GM21786 (cell line): ENCODE results near the gene SLC39A11.
"Not testable (repeated sequence)": the region's sequence is repeated elsewhere in the genome, so short reads cannot be mapped to it uniquely, and the experiment has no call there.

Experiments used
- ATAC-seq: cut with Tn5 transposase; IDR thresholded peaks from one replicate; pipeline ENCODE4 v1.9.1; 2021; ENCODE audit not compliant: unreplicated experiment

Gene SLC39A11

GRCh38 chr17:73092523-73093135 lies at the start of gene SLC39A11:
Gene SLC39A11 (minus strand): TSS chr17:73092688. CDS start chr17:73088764, 3,924 bp downstream.
- ATAC-seq = peak; percentile 100

DNA sequence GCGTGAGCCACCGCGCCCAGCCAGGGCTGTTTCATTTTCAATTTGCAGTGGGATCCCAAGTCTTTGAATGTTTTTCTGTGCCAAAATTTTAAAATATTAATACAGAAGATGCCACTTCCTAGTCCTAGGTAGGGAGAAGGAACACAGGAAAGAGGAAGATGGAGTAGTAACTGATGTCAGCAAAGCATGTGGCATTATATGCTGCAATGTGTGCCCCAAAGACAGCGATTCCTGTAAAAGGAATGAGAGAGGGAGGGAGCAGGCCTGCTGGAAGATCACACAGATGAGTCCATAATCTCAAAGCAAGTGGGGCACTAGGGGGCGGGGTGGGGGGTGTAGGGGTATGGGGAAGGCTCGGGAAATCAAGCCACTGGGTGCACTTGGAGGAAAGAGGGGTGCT lies 48.9 kb upstream of the SLC39A11 start:
- ATAC-seq = no peak

DNA sequence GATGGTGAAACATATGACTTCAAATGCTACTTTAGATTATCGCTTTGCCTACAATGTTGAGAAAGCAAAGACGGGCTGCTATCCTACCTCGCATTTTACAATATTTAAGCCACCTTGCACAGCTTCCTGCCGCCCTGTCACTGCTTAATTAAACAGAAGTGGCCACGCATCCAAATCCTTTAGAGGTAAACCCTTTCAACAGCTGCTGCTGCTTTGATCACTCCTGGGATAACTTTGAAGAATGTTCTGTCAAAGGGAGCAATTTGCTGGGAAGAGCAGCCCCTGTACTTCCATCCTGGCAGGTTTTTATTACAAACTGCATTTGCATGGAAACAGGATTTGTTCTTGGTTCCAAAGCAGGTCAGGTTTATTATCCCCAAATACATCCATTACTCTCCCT lies 48.1 kb upstream of the SLC39A11 start:
- ATAC-seq = no peak

DNA sequence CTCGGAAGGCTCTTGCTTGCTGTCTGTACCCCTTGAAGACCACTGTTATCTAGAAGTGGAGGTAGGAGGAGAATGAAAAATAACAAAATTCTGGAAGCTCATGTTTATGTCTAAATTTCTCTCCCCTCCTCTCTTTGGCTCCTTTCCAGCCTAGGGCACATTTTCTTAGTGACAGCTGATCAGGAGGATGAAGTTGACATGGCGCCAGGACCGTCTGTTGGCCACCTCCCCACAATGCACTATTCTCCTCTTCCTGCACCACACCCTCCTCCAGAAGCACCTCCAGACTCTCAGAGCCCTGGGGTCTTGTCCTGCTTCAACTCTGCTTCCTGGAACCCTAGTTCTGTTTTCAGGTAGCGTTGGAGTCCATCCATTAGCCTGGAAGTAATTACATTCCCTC lies 46.8 kb upstream of the SLC39A11 start:
- ATAC-seq = no peak

GRCh38 chr17:73138541-73139138 lies 46.2 kb upstream of the SLC39A11 start:
- no peak for ATAC-seq

GRCh38 chr17:73137376-73137775 lies 44.9 kb upstream of the SLC39A11 start:
- ATAC-seq = no peak

- no peak for ATAC-seq
These were observed 43.3 kb upstream of the SLC39A11 start for GRCh38 chr17:73135766-73136165.

DNA sequence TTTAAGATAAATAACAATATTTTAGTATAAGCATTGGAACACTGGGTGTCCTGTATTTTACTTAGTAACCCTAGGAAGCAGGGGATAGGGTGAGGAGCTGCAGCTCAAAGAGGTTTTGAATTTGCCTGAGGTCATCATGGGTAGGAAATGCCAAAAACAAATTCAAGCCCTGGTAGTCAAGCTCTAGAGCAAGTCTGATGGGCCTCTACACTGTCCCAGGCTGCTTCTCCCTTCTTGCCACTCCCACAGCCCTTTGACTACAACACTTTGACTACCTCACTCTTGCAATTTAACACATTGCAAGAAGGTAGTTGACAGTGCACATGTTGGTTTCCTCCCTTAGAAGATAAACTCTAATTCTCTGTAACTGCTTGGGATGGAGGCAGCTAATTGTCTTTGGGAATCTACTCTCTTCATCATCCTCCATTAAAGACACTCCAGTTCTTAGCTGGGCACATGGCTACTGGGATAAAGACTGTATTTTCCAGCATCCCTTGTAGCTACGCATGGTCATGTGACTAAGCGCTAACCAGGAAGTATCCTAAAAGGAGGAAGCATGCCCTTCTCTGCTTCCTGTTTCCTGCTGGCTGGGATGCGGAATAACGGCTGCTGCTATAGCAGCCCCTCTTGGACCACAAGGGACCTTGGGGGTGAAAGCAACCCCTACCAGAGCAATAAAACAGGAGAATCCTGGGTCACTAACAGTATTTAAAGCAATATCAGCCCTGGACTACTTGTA lies 41.6 kb upstream of the SLC39A11 start:
- no peak for ATAC-seq

DNA sequence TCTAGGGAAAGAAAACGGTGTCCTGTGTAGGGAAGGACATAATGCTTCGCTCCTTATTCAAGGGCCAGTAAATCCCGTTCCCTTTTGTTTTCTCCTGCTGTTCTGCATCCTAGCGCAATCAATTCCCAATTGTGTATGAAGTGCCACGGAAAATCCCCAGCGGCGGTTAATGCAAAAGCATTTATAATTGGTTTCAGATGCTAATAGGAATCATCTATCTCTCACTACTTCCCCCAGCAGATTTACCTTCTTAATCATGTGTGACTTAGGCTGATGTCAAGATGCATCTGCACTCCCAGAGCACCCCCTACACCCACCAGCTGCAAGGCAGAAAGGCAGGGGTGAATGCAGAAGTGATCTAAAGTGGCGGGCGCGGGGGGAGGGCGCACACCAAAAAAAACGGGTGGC lies 39.6 kb upstream of the SLC39A11 start:
- ATAC-seq = no peak

- ATAC-seq = not testable (repeated sequence)
These were observed 39.0 kb upstream of the SLC39A11 start for GRCh38 chr17:73131439-73131838.

GRCh38 chr17:73130977-73131376 lies 38.5 kb upstream of the SLC39A11 start:
- no peak for ATAC-seq

- no peak for ATAC-seq
These were observed 36.0 kb upstream of the SLC39A11 start for GRCh38 chr17:73128496-73128895.

- ATAC-seq = no peak
These were observed 34.4 kb upstream of the SLC39A11 start for GRCh38 chr17:73126716-73127473.

- ATAC-seq = no peak
These were observed 31.3 kb upstream of the SLC39A11 start for GRCh38 chr17:73123606-73124320.

DNA sequence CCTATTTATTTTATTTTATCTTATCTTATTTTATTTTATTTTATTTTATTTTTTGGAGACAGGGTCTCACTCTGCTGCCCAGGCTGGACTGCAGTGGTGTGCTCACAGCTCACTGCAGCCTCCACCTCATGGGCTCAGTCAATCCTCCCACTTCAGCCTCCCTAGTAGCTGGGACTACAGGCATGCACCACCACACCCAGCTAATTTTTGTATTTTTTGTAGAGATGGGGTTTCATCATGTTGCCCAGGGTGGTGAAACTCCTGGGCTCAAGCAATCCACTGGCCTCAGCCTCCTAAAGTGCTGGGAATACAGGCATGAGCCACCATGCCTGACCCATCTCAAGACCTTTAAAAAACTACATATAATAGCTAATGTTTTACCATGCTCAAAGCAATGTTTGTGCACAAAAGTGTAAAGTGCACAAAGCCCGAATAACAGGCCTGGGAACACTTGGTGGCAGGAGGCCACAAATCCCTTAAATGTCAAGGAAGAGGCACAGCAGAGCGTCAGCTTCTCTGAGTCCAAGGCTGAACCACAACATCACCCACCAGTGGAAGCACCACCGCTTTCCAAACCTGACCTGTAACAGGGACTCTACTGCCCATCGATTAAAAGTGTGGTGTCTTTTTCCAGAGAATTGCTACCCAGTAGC lies 30.6 kb upstream of the SLC39A11 start:
- no peak for ATAC-seq

- no peak for ATAC-seq
These were observed 29.0 kb upstream of the SLC39A11 start for GRCh38 chr17:73121506-73121905.

DNA sequence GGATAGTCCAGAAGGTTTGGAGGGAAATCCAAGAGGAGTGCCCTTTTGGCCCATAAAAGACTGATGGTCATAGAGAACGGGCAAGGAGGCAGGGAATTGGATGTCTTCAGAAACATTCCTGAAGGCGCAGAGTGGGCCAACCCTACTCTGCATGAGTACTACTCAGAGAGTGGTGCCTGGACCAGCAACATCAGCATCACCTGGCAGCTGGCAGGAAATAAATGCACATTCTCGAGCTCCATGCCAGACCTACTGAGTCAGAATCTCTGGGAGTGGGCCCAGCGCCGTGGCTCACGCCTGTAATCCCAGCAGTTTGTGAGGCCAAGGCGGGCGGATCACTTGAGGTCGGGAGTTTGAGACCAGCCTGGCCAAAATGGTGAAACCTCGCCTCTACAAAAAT lies 27.1 kb upstream of the SLC39A11 start:
- ATAC-seq = no peak

- ATAC-seq = no peak
These were observed 26.5 kb upstream of the SLC39A11 start for GRCh38 chr17:73118951-73119391.

- ATAC-seq = no peak
These were observed 25.7 kb upstream of the SLC39A11 start for GRCh38 chr17:73118139-73118538.

- no peak for ATAC-seq
These were observed 19.8 kb upstream of the SLC39A11 start for GRCh38 chr17:73112246-73112645.
